Ascending aorta (tissue), 2 donors: ENCODE data around the gene MCTP2. TPM values are rescaled to one million over a fixed set of nuclear protein-coding genes. Genes with fewer than 3 reads are reported as not detected.

Experiments
- DNase-seq, 2 donors: peaks; one replicate each; pipeline ENCODE4 v3.0.0-alpha.2; 2019; ENCODE audit warnings: low spot score in 2 of 2
- H3K27ac ChIP-seq, 2 donors: fragments of 200-600 bp; sonication (generic); one replicate each; pipeline ENCODE4 v1.5.1; 2016 to 2017; ENCODE audit warnings: mild to moderate bottlenecking in 1 of 2
- H3K27me3 ChIP-seq: fragments of 200-600 bp; sonication (generic); one replicate; pipeline ENCODE4 v1.5.1; 2017
- H3K36me3 ChIP-seq, 2 donors: fragments of 200-600 bp; sonication (generic); one replicate each; pipeline ENCODE4 v1.5.1; 2016
- H3K4me1 ChIP-seq, 2 donors: fragments of 200-600 bp; sonication (generic); one replicate each; pipeline ENCODE4 v1.5.1; 2016 to 2017; ENCODE audit warnings: mild to moderate bottlenecking in 1 of 2
- H3K4me3 ChIP-seq, 2 donors: fragments of 200-600 bp; sonication (generic); one replicate each; pipeline ENCODE4 v1.5.1; 2016 to 2017; ENCODE audit warnings: mild to moderate bottlenecking in 1 of 2
- H3K9me3 ChIP-seq, 2 donors: fragments of 200-600 bp; sonication (generic); one replicate each; pipeline ENCODE4 v1.5.1; 2016
- CTCF ChIP-seq, 3 experiments: fragments of 200-600 bp in 2 of 3; fragments of 450-650 bp in 1 of 3; sonication (generic) in 2 of 3; IDR thresholded peaks; one replicate each; pipeline ENCODE4 v1.5.1; 2016 to 2019; ENCODE audit warnings: antibody characterized with exemption in 3 of 3, mild to moderate bottlenecking in 1 of 3, moderate library complexity in 1 of 3
- intact Hi-C: fragments of 100-400 bp; cut with DNase I; formaldehyde crosslinking; loops from one replicate; pipeline ENCODE4 v1.15.1; 2023
- total RNA-seq: library from RNA; depleted of rRNA; stranded (reverse); fragments of >200 nt; gene quantifications from one replicate; pipeline ENCODE4 v1.1.0, GENCODE V29; 2016

MCTP2 gene
- total RNA-seq, 1 donor from 2014 or later = 25.5 TPM

GRCh38 chr15:94456226-94456625 lies 224.9 kb downstream of the MCTP2 start:
- intact Hi-C loops = no loop called here
- no peaks in the 10 kb centered on the region for H3K9me3 ChIP-seq
- no peak overlapping the region for H3K27ac ChIP-seq
- no peaks in the 10 kb centered on the region for H3K36me3 ChIP-seq
- no peak for DNase-seq
- TF ChIP-seq CTCF (IDR thresholded peaks at IDR 0.05) = no peak
- H3K27me3 ChIP-seq = no peaks in the 10 kb centered on the region
- no peaks in the 10 kb centered on the region for H3K4me1 ChIP-seq
- H3K4me3 ChIP-seq = no peak overlapping the region

GRCh38 chr15:94457661-94458060 lies 226.3 kb downstream of the MCTP2 start:
- Histone ChIP-seq H3K27me3 (no peaks in the 10 kb centered on the region), H3K4me1 (no peaks in the 10 kb centered on the region), H3K36me3 (no peaks in the 10 kb centered on the region), H3K27ac (no peak overlapping the region), H3K4me3 (no peak overlapping the region), H3K9me3 (no peaks in the 10 kb centered on the region)
- intact Hi-C loops = no loop called here
- DNase-seq = no peak
- no peak for TF ChIP-seq CTCF (IDR thresholded peaks at IDR 0.05)

GRCh38 chr15:94460624-94461023 lies 229.3 kb downstream of the MCTP2 start:
- Histone ChIP-seq H3K4me1 (no peaks in the 10 kb centered on the region), H3K27me3 (no peaks in the 10 kb centered on the region), H3K9me3 (no peaks in the 10 kb centered on the region), H3K4me3 (no peak overlapping the region), H3K36me3 (no peaks in the 10 kb centered on the region), H3K27ac (no peak overlapping the region)
- no peak for DNase-seq
- intact Hi-C loops = no loop called here
- TF ChIP-seq CTCF (IDR thresholded peaks at IDR 0.05) = no peak

DNA sequence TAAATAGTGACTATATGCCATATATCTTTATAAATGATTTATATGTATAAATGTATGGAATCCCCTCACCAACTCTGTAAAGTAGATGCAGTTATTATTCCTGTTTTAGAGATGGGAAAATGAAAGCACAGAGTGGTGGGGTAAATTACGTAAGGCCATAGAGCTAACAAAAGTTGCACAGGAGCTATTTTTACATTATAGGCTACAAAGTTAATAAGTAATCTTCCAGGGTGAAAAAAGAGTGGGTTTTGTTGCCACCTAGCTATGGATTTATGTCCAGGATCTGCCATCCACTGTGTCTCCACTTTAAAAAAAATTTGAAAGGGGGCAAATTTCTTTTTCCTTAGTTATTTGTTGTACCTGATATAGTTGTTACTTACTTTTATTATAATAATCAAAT lies 235.7 kb downstream of the MCTP2 start:
- Histone ChIP-seq H3K27ac (no peak overlapping the region), H3K4me3 (no peak overlapping the region), H3K27me3 (no peaks in the 10 kb centered on the region), H3K36me3 (no peaks in the 10 kb centered on the region), H3K9me3 (no peaks in the 10 kb centered on the region), H3K4me1 (no peaks in the 10 kb centered on the region)
- no peak for TF ChIP-seq CTCF (IDR thresholded peaks at IDR 0.05)
- intact Hi-C loops = no loop called here
- DNase-seq = no peak

DNA sequence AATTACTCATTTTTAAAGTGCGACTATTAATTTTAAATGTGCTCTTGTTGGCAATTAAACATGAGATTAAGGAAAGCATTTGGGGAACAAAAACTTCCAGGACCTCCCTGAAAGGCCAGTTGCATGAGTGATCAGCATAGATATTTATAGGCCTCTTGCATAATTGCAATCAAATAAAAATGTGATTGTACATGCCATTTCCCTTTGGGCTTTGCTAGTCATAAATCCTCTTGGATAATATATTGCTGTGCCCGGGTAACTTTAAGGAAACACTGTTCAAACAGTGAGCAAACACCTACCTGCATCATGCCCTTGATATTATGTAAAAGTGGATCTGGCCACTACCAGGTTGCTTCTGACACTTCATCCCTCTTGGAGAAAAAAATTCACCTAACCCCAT lies 239.1 kb downstream of the MCTP2 start:
- intact Hi-C loops = no loop called here
- Histone ChIP-seq H3K4me3 (no peak overlapping the region), H3K36me3 (no peaks in the 10 kb centered on the region), H3K27ac (no peak overlapping the region), H3K4me1 (no peaks in the 10 kb centered on the region), H3K27me3 (no peaks in the 10 kb centered on the region), H3K9me3 (no peaks in the 10 kb centered on the region)
- DNase-seq = no peak
- no peak for TF ChIP-seq CTCF (IDR thresholded peaks at IDR 0.05)

DNA sequence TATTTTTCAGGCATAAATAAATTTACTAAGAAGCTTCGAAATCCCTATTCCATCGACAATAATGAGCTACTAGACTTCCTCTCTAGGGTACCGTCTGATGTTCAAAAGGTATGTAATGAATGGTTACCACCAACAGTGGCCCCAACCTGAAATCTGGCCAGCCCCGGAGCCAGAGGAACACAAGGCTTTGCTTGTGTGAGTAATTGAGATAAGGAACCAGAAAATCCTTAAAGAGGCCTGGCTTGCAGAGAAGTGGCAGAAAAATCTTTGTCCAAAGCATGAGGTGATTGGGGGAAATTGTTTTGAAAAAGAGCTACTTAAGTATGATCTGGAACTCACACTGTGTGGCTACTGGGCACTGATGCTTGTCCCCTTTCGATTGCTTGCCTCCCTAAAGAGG lies 245.3 kb downstream of the MCTP2 start:
- no peak overlapping the region for H3K4me3 ChIP-seq
- no peak for DNase-seq
- no peaks in the 10 kb centered on the region for H3K36me3 ChIP-seq
- no peaks in the 10 kb centered on the region for H3K27me3 ChIP-seq
- TF ChIP-seq CTCF (IDR thresholded peaks at IDR 0.05) = no peak
- intact Hi-C loops = no loop called here
- H3K4me1 ChIP-seq = no peaks in the 10 kb centered on the region
- no peaks in the 10 kb centered on the region for H3K9me3 ChIP-seq
- H3K27ac ChIP-seq = no peak overlapping the region
